Neural crest cell (in vitro differentiated cells): ENCODE results near the gene IL1RL2. TPM values are rescaled to one million over a fixed set of nuclear protein-coding genes. Genes with fewer than 3 reads are reported as not detected.
A peak's percentile ranks its signal among the peaks of the same experiment; 100 is the strongest.

Experiments
- DNase-seq: peaks from one replicate; pipeline ENCODE4 v3.0.0; 2021; ENCODE audit warnings: low read depth, mixed read lengths, low spot score
- H3K27ac Mint-ChIP-seq: one replicate; pipeline ENCODE4 v1.8.0; 2021; ENCODE audit warnings: mild to moderate bottlenecking, mixed read lengths; ENCODE audit not compliant: unreplicated experiment
- H3K27me3 Mint-ChIP-seq: 2 replicates; pipeline ENCODE4 v1.8.0; 2021; ENCODE audit warnings: low read depth, mild to moderate bottlenecking, mixed read lengths
- H3K36me3 Mint-ChIP-seq: 2 replicates; pipeline ENCODE4 v1.8.0; 2021; ENCODE audit warnings: low read depth, mild to moderate bottlenecking, mixed read lengths
- H3K4me1 Mint-ChIP-seq: 2 replicates; pipeline ENCODE4 v1.8.0; 2021; ENCODE audit warnings: mixed read lengths
- H3K4me3 Mint-ChIP-seq: one replicate; pipeline ENCODE4 v1.8.0; 2021; ENCODE audit warnings: mild to moderate bottlenecking, mixed read lengths
- H3K9me3 Mint-ChIP-seq: 2 replicates; pipeline ENCODE4 v1.8.0; 2021; ENCODE audit warnings: mixed read lengths
- total RNA-seq: library from RNA; stranded (reverse); gene quantifications from 2 replicates; pipeline ENCODE4 v1.2.1, GENCODE V29; 2021
- TF ChIP-seq, protein P1 (sequence below): fragments of 200-600 bp; sonication (generic); conservative IDR thresholded peaks from 2 replicates; pipeline ENCODE4 v1.5.0; 2021; ENCODE audit warnings: antibody characterized with exemption, mild to moderate bottlenecking

Gene IL1RL2
- total RNA-seq, 1 donor from 2014 or later = not detected

DNA sequence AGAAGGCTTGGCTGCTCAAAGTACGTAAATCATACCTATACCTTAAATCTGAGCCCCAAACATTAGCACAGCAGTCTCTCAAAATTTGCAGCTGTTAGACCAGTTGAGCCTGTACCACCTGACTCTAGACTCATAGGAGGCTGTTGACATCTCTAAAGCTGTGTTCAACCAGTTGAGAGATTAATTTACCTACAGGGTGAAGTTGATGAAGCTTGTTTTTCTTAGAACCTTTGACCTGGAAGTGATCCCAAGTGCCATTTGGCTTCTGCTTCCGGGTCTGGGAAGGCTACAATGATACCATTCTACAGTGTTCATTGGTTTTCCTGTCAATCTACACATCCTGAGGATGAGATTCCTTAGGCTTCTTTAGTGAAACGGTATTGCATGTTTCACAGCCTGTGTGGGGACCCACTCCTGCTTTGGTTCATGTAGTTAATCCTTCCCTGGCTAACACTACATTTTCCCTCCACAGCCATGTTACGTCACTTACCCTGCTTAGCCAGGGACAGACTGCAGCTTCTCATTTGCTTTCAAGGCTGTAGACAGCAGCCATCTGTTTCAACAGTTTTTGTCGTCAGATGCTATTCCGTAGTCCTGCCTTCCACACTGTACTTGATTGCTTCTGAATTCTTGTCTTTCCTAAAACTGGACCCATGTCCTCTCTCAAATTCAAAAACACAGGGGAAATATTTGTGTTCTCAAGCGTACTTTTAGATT, 4.7 kb upstream of the IL1RL2 start:
- no peaks in the 10 kb centered on the region for H3K36me3 Mint-ChIP-seq
- no peaks in the 10 kb centered on the region for H3K9me3 Mint-ChIP-seq
- TF ChIP-seq, protein P1, sequence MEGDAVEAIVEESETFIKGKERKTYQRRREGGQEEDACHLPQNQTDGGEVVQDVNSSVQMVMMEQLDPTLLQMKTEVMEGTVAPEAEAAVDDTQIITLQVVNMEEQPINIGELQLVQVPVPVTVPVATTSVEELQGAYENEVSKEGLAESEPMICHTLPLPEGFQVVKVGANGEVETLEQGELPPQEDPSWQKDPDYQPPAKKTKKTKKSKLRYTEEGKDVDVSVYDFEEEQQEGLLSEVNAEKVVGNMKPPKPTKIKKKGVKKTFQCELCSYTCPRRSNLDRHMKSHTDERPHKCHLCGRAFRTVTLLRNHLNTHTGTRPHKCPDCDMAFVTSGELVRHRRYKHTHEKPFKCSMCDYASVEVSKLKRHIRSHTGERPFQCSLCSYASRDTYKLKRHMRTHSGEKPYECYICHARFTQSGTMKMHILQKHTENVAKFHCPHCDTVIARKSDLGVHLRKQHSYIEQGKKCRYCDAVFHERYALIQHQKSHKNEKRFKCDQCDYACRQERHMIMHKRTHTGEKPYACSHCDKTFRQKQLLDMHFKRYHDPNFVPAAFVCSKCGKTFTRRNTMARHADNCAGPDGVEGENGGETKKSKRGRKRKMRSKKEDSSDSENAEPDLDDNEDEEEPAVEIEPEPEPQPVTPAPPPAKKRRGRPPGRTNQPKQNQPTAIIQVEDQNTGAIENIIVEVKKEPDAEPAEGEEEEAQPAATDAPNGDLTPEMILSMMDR = no peak
- no peak overlapping the region for H3K4me3 Mint-ChIP-seq
- no peak for DNase-seq
- H3K4me1 Mint-ChIP-seq = no peaks in the 10 kb centered on the region
- no peak overlapping the region for H3K27ac Mint-ChIP-seq
- H3K27me3 Mint-ChIP-seq = peaks cover 42% of the 10 kb centered on the region

DNA sequence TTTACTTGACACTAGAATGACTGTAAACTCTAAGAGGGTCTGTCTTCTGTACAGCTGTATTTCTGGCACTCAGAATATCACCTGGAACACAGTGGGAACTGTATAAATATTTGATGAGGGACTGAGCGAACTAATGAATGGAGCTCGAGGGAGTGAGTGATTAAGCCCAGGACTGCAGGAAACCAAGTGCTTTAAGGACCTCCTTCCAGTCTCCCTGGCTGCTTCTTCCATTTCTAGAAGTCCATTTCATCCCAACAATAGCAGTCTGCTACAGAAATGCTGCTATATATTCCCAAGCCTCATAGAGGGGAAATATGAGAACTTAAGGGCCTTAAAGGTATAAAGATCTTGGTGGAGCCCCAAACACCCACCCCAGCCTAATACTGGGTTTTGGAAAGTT, 2.8 kb upstream of the IL1RL2 start:
- Mint-ChIP-seq H3K9me3 (no peaks in the 10 kb centered on the region), H3K27ac (no peak overlapping the region), H3K4me3 (no peak overlapping the region), H3K27me3 (peaks cover 56% of the 10 kb centered on the region), H3K36me3 (no peaks in the 10 kb centered on the region), H3K4me1 (peaks cover 4% of the 10 kb centered on the region)
- no peak for DNase-seq
- TF ChIP-seq, protein P1 = no peak

DNA sequence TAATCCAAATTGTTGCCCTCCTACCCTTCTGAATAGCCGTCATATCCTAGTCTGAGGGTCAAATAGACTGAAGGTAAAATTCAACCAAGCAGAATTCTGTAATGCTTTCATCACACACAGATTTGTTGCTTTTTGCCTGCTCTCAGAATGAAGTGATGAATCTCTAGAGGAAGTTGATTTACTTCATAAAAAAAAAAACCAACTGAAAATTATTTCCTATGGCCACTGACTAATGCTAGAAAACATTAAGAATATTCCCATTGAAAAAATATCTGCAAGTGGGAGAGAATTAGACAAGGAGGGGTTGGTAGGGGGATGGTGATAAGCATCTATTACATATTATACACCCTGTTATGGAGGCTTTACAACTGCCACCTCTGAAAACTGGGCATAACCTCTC, 2.3 kb upstream of the IL1RL2 start:
- no peak overlapping the region for H3K27ac Mint-ChIP-seq
- TF ChIP-seq, protein P1 = no peak
- H3K36me3 Mint-ChIP-seq = no peaks in the 10 kb centered on the region
- DNase-seq = no peak
- peaks cover 57% of the 10 kb centered on the region for H3K27me3 Mint-ChIP-seq
- H3K9me3 Mint-ChIP-seq = no peaks in the 10 kb centered on the region
- peaks cover 4% of the 10 kb centered on the region for H3K4me1 Mint-ChIP-seq
- no peak overlapping the region for H3K4me3 Mint-ChIP-seq

DNA sequence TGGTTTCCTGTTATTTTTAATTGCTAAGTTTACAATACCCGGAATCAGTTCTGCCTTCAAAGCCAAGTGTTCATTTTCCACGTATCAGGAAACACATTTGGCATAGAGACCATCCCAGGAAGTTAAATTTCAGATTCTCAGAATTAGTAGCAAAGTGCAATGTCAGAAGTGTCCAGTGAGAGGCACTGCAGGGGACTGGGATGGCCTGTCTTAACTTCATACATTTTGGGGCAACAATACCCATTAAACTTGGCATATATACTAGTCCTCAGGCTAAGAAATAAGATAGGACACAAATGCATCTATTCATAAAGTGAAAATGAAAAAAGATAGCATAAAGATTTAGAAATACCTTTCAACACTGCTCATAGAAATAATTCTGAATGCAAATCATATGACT, 1.5 kb upstream of the IL1RL2 start:
- Mint-ChIP-seq H3K27me3 (peaks cover 57% of the 10 kb centered on the region), H3K4me1 (peaks cover 4% of the 10 kb centered on the region), H3K27ac (no peak overlapping the region), H3K36me3 (no peaks in the 10 kb centered on the region), H3K9me3 (no peaks in the 10 kb centered on the region), H3K4me3 (no peak overlapping the region)
- TF ChIP-seq, protein P1 = peak; percentile 47
- no peak for DNase-seq

DNA sequence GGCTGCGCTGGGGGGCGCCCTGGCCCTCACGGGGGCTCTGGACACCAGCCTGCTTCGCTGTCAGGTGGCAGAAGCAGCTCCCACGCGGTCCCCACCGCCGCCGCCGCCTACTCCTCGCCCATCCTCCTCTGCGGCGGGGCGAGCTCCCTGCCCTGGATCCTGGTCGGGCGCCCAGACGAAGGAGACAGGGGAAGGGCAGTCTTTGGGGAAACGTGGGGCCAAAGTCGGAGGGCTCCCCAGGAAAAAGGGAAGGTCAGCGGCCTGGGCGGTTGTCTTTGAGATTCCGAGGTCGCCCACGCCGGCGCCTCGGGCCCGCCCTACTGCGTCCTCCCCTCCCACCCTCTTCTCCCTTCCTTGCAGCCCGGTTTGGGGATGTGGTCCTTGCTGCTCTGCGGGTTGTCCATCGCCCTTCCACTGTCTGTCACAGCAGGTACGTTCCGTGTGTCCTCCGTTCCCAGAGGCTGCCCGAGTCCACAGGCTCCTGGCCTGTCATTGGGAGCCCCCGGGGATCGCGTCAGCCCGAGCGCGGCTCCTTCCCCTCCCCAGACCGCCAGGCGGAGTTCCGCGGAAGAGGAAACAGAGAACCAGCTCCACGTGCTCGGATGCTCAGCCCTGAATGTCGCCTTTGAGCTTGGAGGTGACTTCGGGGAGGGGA, 800 bp downstream of the IL1RL2 start:
- Mint-ChIP-seq H3K36me3 (no peaks in the 10 kb centered on the region), H3K4me3 (peak overlapping the region; percentile 81), H3K4me1 (peaks cover 4% of the 10 kb centered on the region), H3K27me3 (peaks cover 47% of the 10 kb centered on the region), H3K27ac (no peak overlapping the region), H3K9me3 (no peaks in the 10 kb centered on the region)
- TF ChIP-seq, protein P1 = peak; percentile 43
- DNase-seq = peak; percentile 16
